NCI-H2171 (cell line): ENCODE measurements around the gene HCN2.
"Not testable (repeated sequence)": the region's sequence is repeated elsewhere in the genome, so short reads cannot be mapped to it uniquely, and the experiment has no call there.

ENCODE experiments used
- DNase-seq: peaks from one replicate; lab custom pipeline; 2025; lab: John Stamatoyannopoulos, UW

The HCN2 gene

GRCh38 chr19:620166-620862 is 30.6 kb downstream of the HCN2 start:
- DNase-seq = no peak

GRCh38 chr19:621191-621590 is 31.5 kb downstream of the HCN2 start:
- DNase-seq = not testable (repeated sequence)

- no peak for DNase-seq
These were observed 32.1 kb downstream of the HCN2 start for GRCh38 chr19:621819-622218.

- DNase-seq = no peak
These were observed 33.0 kb downstream of the HCN2 start for GRCh38 chr19:622666-623065.

GRCh38 chr19:623175-623916 is 33.7 kb downstream of the HCN2 start:
- DNase-seq = no peak

GRCh38 chr19:623974-624373 is 34.3 kb downstream of the HCN2 start:
- no peak for DNase-seq

- DNase-seq = no peak
These were observed 34.9 kb downstream of the HCN2 start for GRCh38 chr19:624433-625109.

- no peak for DNase-seq
These were observed 35.6 kb downstream of the HCN2 start for GRCh38 chr19:625257-625656.

- DNase-seq = not testable (repeated sequence)
These were observed 36.9 kb downstream of the HCN2 start for GRCh38 chr19:626566-626965.

GRCh38 chr19:628168-628567 is 38.5 kb downstream of the HCN2 start:
- DNase-seq = no peak

- not testable (repeated sequence) for DNase-seq
These were observed 39.8 kb downstream of the HCN2 start for GRCh38 chr19:629515-629914.

- no peak for DNase-seq
These were observed 40.5 kb downstream of the HCN2 start for GRCh38 chr19:629961-630714.

- DNase-seq = peak; percentile 17
These were observed 42.9 kb downstream of the HCN2 start for GRCh38 chr19:632579-633067.

- peak; percentile 97 for DNase-seq
These were observed 43.5 kb downstream of the HCN2 start, which contains the start of gene POLRMT for GRCh38 chr19:633068-633785. Gene POLRMT (minus strand): TSS chr19:633537. CDS start chr19:633512, 25 bp downstream.

- DNase-seq = no peak
These were observed 44.3 kb downstream of the HCN2 start for GRCh38 chr19:633786-634639.

- DNase-seq = no peak
These were observed 45.4 kb downstream of the HCN2 start for GRCh38 chr19:634975-635652.

- DNase-seq = no peak
These were observed 49.2 kb downstream of the HCN2 start for GRCh38 chr19:638906-639252.

GRCh38 chr19:639253-640160 is 49.8 kb downstream of the HCN2 start, which contains the start of gene FGF22:
Gene FGF22 (plus strand): TSS chr19:639879. CDS start chr19:639926, 47 bp downstream.
- DNase-seq = peak; percentile 94

GRCh38 chr19:640161-640558 is 50.5 kb downstream of the HCN2 start:
- no peak for DNase-seq
